ENCODE measurements around the gene TNRC6C. TPM values are rescaled to one million over a fixed set of nuclear protein-coding genes. Genes with fewer than 3 reads are reported as not detected.

The TNRC6C gene
- total and polyA plus RNA-seq, 9 of the 15 experiments (the other 6 are each of a cell fraction or from before 2014, with no cell fraction given): 0.20 to 4.9 (median 2.3) TPM

DNA sequence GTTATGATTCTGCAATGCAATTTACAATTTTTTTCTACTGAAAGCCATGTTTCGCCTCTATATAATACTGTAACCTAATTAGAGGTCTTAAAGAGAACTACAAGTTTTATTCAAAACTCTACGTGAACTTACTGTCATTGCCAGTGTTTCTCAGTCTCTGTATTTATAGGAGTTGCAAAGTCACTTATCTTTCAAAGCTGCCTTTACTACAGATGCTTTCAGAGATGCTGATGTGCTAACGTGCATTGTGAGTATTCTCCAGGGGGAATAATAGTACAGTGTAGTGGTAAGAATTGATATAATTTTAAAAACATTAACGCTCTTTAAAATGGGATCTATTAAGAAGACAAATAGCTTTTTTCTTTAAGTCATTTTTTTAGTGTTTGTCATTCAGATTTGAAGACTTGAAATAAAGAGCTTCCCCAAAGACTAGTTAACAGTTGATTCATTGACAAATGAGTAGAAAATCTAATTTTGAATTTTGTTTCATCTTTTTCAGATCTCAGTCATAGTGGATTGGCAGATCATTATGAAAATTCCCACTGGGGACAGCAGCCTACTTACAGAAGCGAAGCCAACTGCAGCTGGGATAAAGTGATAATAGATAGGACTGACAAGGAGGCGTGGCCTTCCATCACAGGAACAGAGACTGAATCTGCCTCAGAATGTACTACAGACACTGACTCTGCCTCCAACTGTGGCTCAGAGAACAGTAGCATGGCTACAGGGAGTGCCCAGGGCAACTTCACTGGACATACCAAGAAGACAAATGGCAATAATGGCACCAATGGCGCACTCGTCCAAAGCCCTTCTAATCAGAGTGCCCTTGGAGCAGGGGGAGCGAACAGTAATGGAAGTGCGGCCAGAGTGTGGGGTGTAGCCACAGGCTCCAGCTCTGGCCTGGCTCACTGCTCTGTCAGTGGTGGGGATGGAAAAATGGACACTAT lies 90.1 kb downstream of the TNRC6C start (continued):
- TF ChIP-seq, protein P1, sequence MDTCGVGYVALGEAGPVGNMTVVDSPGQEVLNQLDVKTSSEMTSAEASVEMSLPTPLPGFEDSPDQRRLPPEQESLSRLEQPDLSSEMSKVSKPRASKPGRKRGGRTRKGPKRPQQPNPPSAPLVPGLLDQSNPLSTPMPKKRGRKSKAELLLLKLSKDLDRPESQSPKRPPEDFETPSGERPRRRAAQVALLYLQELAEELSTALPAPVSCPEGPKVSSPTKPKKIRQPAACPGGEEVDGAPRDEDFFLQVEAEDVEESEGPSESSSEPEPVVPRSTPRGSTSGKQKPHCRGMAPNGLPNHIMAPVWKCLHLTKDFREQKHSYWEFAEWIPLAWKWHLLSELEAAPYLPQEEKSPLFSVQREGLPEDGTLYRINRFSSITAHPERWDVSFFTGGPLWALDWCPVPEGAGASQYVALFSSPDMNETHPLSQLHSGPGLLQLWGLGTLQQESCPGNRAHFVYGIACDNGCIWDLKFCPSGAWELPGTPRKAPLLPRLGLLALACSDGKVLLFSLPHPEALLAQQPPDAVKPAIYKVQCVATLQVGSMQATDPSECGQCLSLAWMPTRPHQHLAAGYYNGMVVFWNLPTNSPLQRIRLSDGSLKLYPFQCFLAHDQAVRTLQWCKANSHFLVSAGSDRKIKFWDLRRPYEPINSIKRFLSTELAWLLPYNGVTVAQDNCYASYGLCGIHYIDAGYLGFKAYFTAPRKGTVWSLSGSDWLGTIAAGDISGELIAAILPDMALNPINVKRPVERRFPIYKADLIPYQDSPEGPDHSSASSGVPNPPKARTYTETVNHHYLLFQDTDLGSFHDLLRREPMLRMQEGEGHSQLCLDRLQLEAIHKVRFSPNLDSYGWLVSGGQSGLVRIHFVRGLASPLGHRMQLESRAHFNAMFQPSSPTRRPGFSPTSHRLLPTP (IDR thresholded peaks at IDR 0.05; ENCODE audit: borderline replicate concordance, extremely low read depth, insufficient read length): no peak
- TF ChIP-seq, protein P2, sequence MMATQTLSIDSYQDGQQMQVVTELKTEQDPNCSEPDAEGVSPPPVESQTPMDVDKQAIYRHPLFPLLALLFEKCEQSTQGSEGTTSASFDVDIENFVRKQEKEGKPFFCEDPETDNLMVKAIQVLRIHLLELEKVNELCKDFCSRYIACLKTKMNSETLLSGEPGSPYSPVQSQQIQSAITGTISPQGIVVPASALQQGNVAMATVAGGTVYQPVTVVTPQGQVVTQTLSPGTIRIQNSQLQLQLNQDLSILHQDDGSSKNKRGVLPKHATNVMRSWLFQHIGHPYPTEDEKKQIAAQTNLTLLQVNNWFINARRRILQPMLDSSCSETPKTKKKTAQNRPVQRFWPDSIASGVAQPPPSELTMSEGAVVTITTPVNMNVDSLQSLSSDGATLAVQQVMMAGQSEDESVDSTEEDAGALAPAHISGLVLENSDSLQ (IDR thresholded peaks at IDR 0.05): peak; percentile 76
- TF ChIP-seq CBX1 (IDR thresholded peaks at IDR 0.05; ENCODE audit: low read depth) (no peak), ZNF263 (CRISPR knock-in tag; IDR thresholded peaks at IDR 0.05; ENCODE audit: borderline replicate concordance) (no peak), GATA2 (CRISPR knock-in tag; IDR thresholded peaks at IDR 0.05) (peak; percentile 33; the same call in 1 of the 2 replicates), RBBP5 (IDR thresholded peaks at IDR 0.05; ENCODE audit: borderline replicate concordance, insufficient read depth, low read length, poor library complexity, severe bottlenecking) (no peak), SMARCA4 (IDR thresholded peaks at IDR 0.05) (peak; percentile 69; the same call in 1 of the 2 replicates), EP400 (IDR thresholded peaks at IDR 0.05) (no peak), NFIC (IDR thresholded peaks at IDR 0.05) (no peak), TCF7 (IDR thresholded peaks at IDR 0.05; ENCODE audit: borderline replicate concordance) (no peak), GTF2E2 (tag; IDR thresholded peaks at IDR 0.05) (no peak), NRF1 (conservative IDR thresholded peaks at IDR 0.05 in 1 of 2, IDR thresholded peaks at IDR 0.05 in 1 of 2) (no peak), RCOR1 (IDR thresholded peaks at IDR 0.05; ENCODE audit: borderline replicate concordance in 1 of 2, low read depth in 2 of 2, low read length in 2 of 2) (peak in 1 of 2 experiments; percentile 21; a peak in 1 of 4 replicates), CREM (IDR thresholded peaks at IDR 0.05; ENCODE audit: low read depth) (0 out of 2 replicates have a peak, but pooled peaks have one; percentile 6), MAFG (tag; conservative IDR thresholded peaks at IDR 0.05) (peak; percentile 48)
- TF ChIP-seq, protein P3, sequence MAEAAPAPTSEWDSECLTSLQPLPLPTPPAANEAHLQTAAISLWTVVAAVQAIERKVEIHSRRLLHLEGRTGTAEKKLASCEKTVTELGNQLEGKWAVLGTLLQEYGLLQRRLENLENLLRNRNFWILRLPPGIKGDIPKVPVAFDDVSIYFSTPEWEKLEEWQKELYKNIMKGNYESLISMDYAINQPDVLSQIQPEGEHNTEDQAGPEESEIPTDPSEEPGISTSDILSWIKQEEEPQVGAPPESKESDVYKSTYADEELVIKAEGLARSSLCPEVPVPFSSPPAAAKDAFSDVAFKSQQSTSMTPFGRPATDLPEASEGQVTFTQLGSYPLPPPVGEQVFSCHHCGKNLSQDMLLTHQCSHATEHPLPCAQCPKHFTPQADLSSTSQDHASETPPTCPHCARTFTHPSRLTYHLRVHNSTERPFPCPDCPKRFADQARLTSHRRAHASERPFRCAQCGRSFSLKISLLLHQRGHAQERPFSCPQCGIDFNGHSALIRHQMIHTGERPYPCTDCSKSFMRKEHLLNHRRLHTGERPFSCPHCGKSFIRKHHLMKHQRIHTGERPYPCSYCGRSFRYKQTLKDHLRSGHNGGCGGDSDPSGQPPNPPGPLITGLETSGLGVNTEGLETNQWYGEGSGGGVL (CRISPR knock-in tag; IDR thresholded peaks at IDR 0.05): no peak
- TF ChIP-seq, protein P4, sequence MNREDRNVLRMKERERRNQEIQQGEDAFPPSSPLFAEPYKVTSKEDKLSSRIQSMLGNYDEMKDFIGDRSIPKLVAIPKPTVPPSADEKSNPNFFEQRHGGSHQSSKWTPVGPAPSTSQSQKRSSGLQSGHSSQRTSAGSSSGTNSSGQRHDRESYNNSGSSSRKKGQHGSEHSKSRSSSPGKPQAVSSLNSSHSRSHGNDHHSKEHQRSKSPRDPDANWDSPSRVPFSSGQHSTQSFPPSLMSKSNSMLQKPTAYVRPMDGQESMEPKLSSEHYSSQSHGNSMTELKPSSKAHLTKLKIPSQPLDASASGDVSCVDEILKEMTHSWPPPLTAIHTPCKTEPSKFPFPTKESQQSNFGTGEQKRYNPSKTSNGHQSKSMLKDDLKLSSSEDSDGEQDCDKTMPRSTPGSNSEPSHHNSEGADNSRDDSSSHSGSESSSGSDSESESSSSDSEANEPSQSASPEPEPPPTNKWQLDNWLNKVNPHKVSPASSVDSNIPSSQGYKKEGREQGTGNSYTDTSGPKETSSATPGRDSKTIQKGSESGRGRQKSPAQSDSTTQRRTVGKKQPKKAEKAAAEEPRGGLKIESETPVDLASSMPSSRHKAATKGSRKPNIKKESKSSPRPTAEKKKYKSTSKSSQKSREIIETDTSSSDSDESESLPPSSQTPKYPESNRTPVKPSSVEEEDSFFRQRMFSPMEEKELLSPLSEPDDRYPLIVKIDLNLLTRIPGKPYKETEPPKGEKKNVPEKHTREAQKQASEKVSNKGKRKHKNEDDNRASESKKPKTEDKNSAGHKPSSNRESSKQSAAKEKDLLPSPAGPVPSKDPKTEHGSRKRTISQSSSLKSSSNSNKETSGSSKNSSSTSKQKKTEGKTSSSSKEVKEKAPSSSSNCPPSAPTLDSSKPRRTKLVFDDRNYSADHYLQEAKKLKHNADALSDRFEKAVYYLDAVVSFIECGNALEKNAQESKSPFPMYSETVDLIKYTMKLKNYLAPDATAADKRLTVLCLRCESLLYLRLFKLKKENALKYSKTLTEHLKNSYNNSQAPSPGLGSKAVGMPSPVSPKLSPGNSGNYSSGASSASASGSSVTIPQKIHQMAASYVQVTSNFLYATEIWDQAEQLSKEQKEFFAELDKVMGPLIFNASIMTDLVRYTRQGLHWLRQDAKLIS (CRISPR knock-in tag; IDR thresholded peaks at IDR 0.05): no peak
